ENCODE measurements around the gene PEX11A.

The PEX11A gene

GRCh38 chr15:89680282-89680873 lies 10.2 kb downstream of the PEX11A start:
- DNase-seq, result no peak
- in situ Hi-C loops (cut with HindIII; ENCODE audit: low pct_ligation_motif_present, low pct_unique_long_range_greater_than_20kb, low sequenced_read_pairs), result no loop called here

GRCh38 chr15:89679212-89679611 lies 11.3 kb downstream of the PEX11A start, which contains the start of gene PLIN1:
Gene PLIN1 (minus strand): TSS chr15:89679367. CDS start chr15:89677489, 1,878 bp downstream.
- no peak for DNase-seq
- in situ Hi-C loops (cut with HindIII; ENCODE audit: low pct_ligation_motif_present, low pct_unique_long_range_greater_than_20kb, low sequenced_read_pairs), result no loop called here

- DNase-seq, result no peak
- in situ Hi-C loops (cut with HindIII; ENCODE audit: low pct_ligation_motif_present, low pct_unique_long_range_greater_than_20kb, low sequenced_read_pairs), result no loop called here
Measured at GRCh38 chr15:89677381-89677780, 13.2 kb downstream of the PEX11A start.

- DNase-seq, result no peak
- in situ Hi-C loops (cut with HindIII; ENCODE audit: low pct_ligation_motif_present, low pct_unique_long_range_greater_than_20kb, low sequenced_read_pairs), result no loop called here
Measured at GRCh38 chr15:89675606-89676005, 14.9 kb downstream of the PEX11A start.

- in situ Hi-C loops (cut with HindIII; ENCODE audit: low pct_ligation_motif_present, low pct_unique_long_range_greater_than_20kb, low sequenced_read_pairs), result no loop called here
- no peak for DNase-seq
Measured at GRCh38 chr15:89674526-89674925, 16.0 kb downstream of the PEX11A start.

GRCh38 chr15:89673165-89673512 lies 17.4 kb downstream of the PEX11A start:
- in situ Hi-C loops (cut with HindIII; ENCODE audit: low pct_ligation_motif_present, low pct_unique_long_range_greater_than_20kb, low sequenced_read_pairs), result no loop called here

GRCh38 chr15:89672221-89673164 lies 18.1 kb downstream of the PEX11A start:
- in situ Hi-C loops (cut with HindIII; ENCODE audit: low pct_ligation_motif_present, low pct_unique_long_range_greater_than_20kb, low sequenced_read_pairs), result no loop called here
- no peak for DNase-seq

More at GRCh38 chr15:89673165-89673512, 17.4 kb downstream of the PEX11A start:
- DNase-seq, result peak; percentile 31

- in situ Hi-C loops (cut with HindIII; ENCODE audit: low pct_ligation_motif_present, low pct_unique_long_range_greater_than_20kb, low sequenced_read_pairs), result no loop called here
- no peak for DNase-seq
Measured at GRCh38 chr15:89671687-89672086, 18.9 kb downstream of the PEX11A start.

GRCh38 chr15:89670971-89671560 lies 19.5 kb downstream of the PEX11A start:
- in situ Hi-C loops (cut with HindIII; ENCODE audit: low pct_ligation_motif_present, low pct_unique_long_range_greater_than_20kb, low sequenced_read_pairs), result no loop called here
- DNase-seq, result no peak

- in situ Hi-C loops (cut with HindIII; ENCODE audit: low pct_ligation_motif_present, low pct_unique_long_range_greater_than_20kb, low sequenced_read_pairs), result no loop called here
- DNase-seq, result no peak
Measured at GRCh38 chr15:89669941-89670340, 20.6 kb downstream of the PEX11A start.

GRCh38 chr15:89669309-89669865 lies 21.2 kb downstream of the PEX11A start:
- DNase-seq, result no peak
- in situ Hi-C loops (cut with HindIII; ENCODE audit: low pct_ligation_motif_present, low pct_unique_long_range_greater_than_20kb, low sequenced_read_pairs), result no loop called here

GRCh38 chr15:89668171-89668570 lies 22.4 kb downstream of the PEX11A start:
- in situ Hi-C loops (cut with HindIII; ENCODE audit: low pct_ligation_motif_present, low pct_unique_long_range_greater_than_20kb, low sequenced_read_pairs), result no loop called here
- no peak for DNase-seq

GRCh38 chr15:89667706-89667960 lies 22.9 kb downstream of the PEX11A start:
- in situ Hi-C loops (cut with HindIII; ENCODE audit: low pct_ligation_motif_present, low pct_unique_long_range_greater_than_20kb, low sequenced_read_pairs), result no loop called here
- DNase-seq, result no peak

GRCh38 chr15:89666858-89667705 lies 23.5 kb downstream of the PEX11A start:
- in situ Hi-C loops (cut with HindIII; ENCODE audit: low pct_ligation_motif_present, low pct_unique_long_range_greater_than_20kb, low sequenced_read_pairs), result no loop called here
- DNase-seq, result no peak

GRCh38 chr15:89666184-89666857 lies 24.2 kb downstream of the PEX11A start:
- DNase-seq, result no peak
- in situ Hi-C loops (cut with HindIII; ENCODE audit: low pct_ligation_motif_present, low pct_unique_long_range_greater_than_20kb, low sequenced_read_pairs), result no loop called here

- in situ Hi-C loops (cut with HindIII; ENCODE audit: low pct_ligation_motif_present, low pct_unique_long_range_greater_than_20kb, low sequenced_read_pairs), result no loop called here
- DNase-seq, result peak; percentile 40
Measured at GRCh38 chr15:89665449-89666181, 24.9 kb downstream of the PEX11A start.

GRCh38 chr15:89664441-89665350 lies 25.9 kb downstream of the PEX11A start:
- no peak for DNase-seq
- in situ Hi-C loops (cut with HindIII; ENCODE audit: low pct_ligation_motif_present, low pct_unique_long_range_greater_than_20kb, low sequenced_read_pairs), result no loop called here

Measured in ACHN (cell line).